GM21619 (cell line): ENCODE data around the gene WDR36.
A peak's percentile ranks its signal among the peaks of the same experiment; 100 is the strongest.
"Not testable (repeated sequence)": the region's sequence is repeated elsewhere in the genome, so short reads cannot be mapped to it uniquely, and the experiment has no call there.

Experiments used
- ATAC-seq: cut with Tn5 transposase; IDR thresholded peaks from one replicate; pipeline ENCODE4 v1.9.1; 2021; ENCODE audit not compliant: unreplicated experiment

The WDR36 gene

DNA sequence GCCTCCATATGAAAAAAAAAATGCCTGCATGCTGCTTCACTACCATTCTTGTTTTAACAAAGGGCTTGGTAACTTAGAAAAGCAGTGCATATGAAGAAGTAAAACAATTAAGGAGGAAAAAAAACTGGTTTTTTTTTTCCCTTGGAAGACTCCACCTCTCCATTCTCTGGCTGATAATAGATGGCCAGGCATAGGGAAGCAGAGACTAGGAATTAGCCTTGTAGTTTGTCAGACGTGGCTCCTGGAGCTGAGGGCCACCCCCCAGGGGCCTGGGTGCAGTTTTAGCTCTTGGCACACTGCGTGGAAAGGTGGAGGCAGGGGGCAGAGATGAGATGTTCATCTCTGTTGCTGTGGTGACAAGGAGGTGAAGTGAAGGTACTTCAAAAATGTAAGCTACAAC is 42.7 kb downstream of the WDR36 start:
- no peak for ATAC-seq

DNA sequence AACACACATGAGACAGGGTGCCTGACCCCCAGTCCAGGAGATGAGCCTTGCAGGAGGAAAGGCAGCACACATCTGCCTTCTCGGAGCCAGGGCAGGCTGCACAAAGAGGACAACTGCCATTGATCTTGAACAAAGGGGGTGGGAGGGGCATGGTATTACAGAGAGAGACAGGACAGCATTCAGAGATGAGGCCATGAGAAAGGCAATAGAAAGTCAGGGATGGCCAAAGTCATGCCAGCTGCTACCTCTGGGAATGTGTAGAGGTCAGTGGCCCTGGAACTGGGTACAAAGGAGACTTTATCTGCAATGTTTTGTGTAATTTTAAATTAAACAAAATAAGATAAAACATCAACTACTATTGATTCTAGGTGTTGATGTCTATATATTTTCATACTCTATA is 43.2 kb downstream of the WDR36 start:
- ATAC-seq, result no peak

DNA sequence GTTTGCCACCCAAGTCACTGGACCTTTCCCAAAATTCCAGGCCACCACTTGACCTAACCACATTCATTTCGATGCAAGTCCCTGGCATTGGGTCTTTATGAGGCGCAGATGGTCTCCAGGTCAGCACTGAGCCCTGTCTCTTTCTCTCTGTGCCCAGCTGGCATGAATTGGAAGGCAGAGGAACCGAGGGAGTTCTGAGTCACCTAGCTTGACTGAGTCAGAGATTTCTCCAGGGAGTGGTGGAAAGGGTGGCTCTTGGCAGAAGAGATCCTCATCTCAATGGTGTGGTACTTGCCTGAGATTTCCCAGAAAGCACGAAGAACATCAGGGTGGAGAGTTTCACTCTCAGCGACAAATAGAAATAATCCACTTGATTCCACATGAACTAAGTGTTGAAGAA is 43.8 kb downstream of the WDR36 start:
- no peak for ATAC-seq

GRCh38 chr5:111138096-111138495 is 45.9 kb downstream of the WDR36 start:
- ATAC-seq, result no peak

GRCh38 chr5:111141471-111141870 is 49.3 kb downstream of the WDR36 start:
- not testable (repeated sequence) for ATAC-seq

GRCh38 chr5:111142932-111143331 is 50.8 kb downstream of the WDR36 start:
- no peak for ATAC-seq

GRCh38 chr5:111143910-111144309 is 51.8 kb downstream of the WDR36 start:
- ATAC-seq, result peak; percentile 38

- peak; percentile 98 for ATAC-seq
These were observed 52.3 kb downstream of the WDR36 start for GRCh38 chr5:111144352-111144930.

GRCh38 chr5:111146053-111146452 is 53.9 kb downstream of the WDR36 start:
- ATAC-seq, result no peak

DNA sequence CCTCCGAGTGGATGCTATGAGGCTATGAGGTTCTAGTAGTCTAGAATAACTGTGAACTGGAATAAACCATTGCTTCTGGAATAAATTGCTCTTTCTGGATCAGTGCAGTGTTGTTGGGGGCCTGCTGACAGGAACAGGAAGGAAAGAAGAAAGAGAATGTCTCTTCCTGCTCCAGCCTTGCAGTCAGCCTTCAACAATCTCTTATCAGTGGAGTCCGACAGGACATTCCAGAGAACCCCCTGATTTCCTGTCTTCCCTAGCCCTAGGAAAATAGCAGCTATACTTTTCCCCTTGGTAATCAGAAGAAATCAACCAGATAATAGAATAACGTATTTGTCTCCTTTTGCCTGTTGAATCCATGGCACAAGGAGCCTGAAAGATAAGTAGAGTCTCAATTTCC is 55.4 kb downstream of the WDR36 start:
- ATAC-seq, result no peak

DNA sequence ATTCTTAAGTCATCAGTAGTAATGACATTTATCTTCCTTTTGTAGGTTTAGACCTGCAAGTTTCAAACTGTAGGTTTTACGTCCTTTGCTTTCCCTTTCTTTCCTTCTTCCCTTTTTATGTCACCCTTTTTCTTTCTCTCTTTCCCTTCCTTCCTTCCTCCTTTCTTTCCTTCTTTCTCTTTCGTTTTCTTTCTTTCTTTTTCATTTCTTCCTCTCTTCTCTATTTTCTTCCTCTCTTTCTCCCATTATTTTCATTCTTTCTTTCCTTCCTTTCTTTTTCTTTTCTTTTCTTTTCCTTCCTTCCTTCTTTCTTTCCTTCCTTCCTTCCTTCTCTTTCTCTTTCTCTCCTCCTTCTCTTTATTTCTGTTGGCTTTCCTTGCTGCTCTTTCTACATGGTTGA is 59.9 kb downstream of the WDR36 start:
- ATAC-seq, result no peak

GRCh38 chr5:111153483-111153882 is 61.3 kb downstream of the WDR36 start:
- ATAC-seq, result no peak

GRCh38 chr5:111153945-111154344 is 61.8 kb downstream of the WDR36 start:
- ATAC-seq, result no peak

DNA sequence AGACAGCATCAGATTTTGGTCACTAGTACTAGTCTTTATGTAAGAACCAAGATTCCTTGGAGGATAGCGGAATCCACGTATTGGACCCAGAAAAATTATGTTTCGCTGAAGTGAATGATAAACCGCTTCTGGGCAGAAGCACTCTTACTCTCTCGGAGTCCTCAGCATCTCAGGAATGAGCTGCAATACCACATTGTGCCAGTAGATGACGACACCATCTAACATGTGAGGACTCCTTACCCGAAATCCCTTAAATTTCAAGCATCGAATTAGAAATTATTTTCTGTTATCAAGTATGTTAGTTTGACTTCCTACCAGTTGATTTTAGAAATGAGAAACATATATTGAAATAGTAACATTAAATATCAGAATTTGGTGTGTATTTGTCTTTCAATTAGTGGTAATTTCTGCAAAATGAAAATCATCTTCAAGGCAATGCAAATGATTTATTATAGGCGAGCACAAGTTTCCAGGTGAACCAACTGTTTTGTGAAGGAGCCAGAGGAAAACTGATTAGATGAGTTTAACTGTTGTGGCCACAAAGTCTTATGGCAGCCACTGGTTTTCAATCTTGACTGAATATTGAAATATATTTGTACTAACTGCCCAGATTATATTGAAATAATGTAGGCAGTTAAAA is 66.1 kb downstream of the WDR36 start:
- peak; percentile 82 for ATAC-seq

DNA sequence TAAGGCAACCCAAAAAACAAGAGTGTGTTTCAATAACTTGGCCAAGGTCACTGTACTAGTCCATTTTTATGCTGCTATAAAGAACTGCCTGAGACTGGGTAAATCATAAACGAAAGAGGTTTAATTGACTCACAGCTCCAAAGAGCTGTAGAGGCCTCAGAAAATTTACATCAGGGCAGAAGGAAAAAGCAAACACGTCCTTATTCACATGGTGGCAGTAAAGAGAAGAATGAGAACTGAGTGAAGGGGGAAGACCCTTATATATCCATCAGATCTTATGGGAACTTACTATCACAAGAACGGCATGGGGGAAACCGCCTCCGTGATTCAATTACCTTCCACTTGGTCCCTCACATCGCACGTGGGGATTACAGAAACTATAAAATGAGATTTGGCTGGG is 67.7 kb downstream of the WDR36 start:
- ATAC-seq, result no peak

DNA sequence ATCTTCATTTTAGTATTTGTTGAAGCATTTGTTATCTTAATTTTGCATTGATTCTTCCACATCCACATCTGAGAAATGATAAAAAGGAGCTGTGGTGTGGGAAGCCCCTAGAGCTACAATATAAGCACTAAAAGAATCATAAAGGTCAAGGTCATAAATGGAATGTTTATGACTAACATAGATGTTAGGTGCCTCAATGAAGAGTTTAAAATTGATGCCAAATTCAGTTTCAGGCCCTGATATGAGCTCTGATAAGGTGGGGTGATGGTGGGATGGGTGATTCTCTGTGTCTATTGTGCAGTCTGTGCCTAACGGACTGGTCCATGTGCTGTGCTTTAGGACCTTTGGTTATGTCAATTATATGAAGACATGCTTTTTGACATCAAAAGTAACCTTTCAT is 70.9 kb downstream of the WDR36 start:
- ATAC-seq, result no peak

- no peak for ATAC-seq
These were observed 72.9 kb downstream of the WDR36 start for GRCh38 chr5:111165058-111165457.

GRCh38 chr5:111167551-111167950 is 75.4 kb downstream of the WDR36 start:
- no peak for ATAC-seq

DNA sequence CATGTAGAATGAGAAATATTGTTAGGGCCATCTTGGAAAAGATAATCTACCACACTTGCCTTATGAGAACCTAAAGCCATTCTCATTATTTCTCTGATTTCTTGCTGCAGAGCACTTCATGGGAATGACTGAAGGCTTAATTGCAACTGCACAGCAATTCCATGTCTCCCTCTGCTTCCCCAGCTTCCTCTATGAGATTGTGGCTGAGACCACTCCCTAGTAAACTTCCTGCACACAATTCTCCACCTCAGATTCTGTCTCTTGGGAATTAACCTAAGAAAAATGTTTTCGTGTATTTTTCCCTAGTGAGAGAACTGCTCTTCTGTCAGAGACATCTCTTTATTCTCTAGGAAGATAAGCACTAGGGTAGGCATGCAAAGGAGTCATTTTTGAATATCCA is 76.5 kb downstream of the WDR36 start:
- no peak for ATAC-seq

GRCh38 chr5:111169269-111169668 is 77.1 kb downstream of the WDR36 start:
- no peak for ATAC-seq

- ATAC-seq, result no peak
These were observed 78.1 kb downstream of the WDR36 start for GRCh38 chr5:111170279-111170678.

DNA sequence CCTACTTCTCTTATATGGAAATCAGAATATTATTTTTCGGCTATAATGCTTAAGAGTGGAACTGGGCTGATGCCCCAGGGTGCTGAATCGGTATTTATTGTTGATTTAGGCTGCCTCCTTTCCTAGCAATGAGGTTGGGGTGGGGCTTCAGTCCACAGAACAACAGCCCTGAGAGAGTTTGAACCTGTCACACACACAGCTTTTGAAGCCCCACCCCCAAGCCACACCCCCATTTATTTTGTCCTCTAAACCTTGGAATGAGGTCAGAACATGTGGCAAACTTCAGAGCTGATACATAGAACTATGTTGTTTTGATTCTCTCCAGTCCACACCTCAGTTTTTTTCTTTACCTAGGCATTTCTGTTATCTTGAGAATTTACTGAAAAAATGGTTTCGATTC is 80.4 kb downstream of the WDR36 start:
- ATAC-seq, result no peak

GRCh38 chr5:111173476-111173875 is 81.3 kb downstream of the WDR36 start:
- ATAC-seq, result no peak
